ENCODE results near the gene UNC80.
"Not testable (repeated sequence)": the region's sequence is repeated elsewhere in the genome, so short reads cannot be mapped to it uniquely, and the experiment has no call there.

Gene UNC80

GRCh38 chr2:209771474-209772289 lies at the start of gene UNC80:
TSS of gene UNC80 (plus strand) at chr2:209771832. CDS start at chr2:209772073, 241 bp downstream.
- peak; percentile 41 for DNase-seq

GRCh38 chr2:209726311-209726710 lies 45.3 kb upstream of the UNC80 start:
- no peak for DNase-seq

GRCh38 chr2:209727077-209727476 lies 44.6 kb upstream of the UNC80 start:
- DNase-seq, result no peak

GRCh38 chr2:209734805-209735204 lies 36.8 kb upstream of the UNC80 start:
- no peak for DNase-seq

- no peak for DNase-seq
These were observed 29.7 kb upstream of the UNC80 start for GRCh38 chr2:209741953-209742352.

GRCh38 chr2:209753020-209753419 lies 18.6 kb upstream of the UNC80 start:
- no peak for DNase-seq

- no peak for DNase-seq
These were observed 14.5 kb upstream of the UNC80 start for GRCh38 chr2:209757163-209757562.

GRCh38 chr2:209761566-209761965 lies 10.1 kb upstream of the UNC80 start:
- DNase-seq, result no peak

GRCh38 chr2:209762563-209762962 lies 9.1 kb upstream of the UNC80 start:
- no peak for DNase-seq

GRCh38 chr2:209763106-209763505 lies 8.5 kb upstream of the UNC80 start:
- DNase-seq, result no peak

GRCh38 chr2:209766613-209767012 lies 5.0 kb upstream of the UNC80 start:
- DNase-seq, result no peak

GRCh38 chr2:209767316-209767715 lies 4.3 kb upstream of the UNC80 start:
- no peak for DNase-seq

- DNase-seq, result no peak
These were observed 3.1 kb upstream of the UNC80 start for GRCh38 chr2:209768557-209768956.

GRCh38 chr2:209772290-209772685 lies 656 bp downstream of the UNC80 start:
- DNase-seq, result peak; percentile 48

- peak; percentile 9 for DNase-seq
These were observed 1.7 kb downstream of the UNC80 start for GRCh38 chr2:209773377-209773776.

GRCh38 chr2:209787416-209787815 lies 15.8 kb downstream of the UNC80 start:
- no peak for DNase-seq

- no peak for DNase-seq
These were observed 17.3 kb downstream of the UNC80 start for GRCh38 chr2:209788925-209789324.

- DNase-seq, result peak; percentile 14
These were observed 18.6 kb downstream of the UNC80 start for GRCh38 chr2:209790066-209790728.

GRCh38 chr2:209791151-209791550 lies 19.5 kb downstream of the UNC80 start:
- no peak for DNase-seq

GRCh38 chr2:209795425-209795824 lies 23.8 kb downstream of the UNC80 start:
- DNase-seq, result not testable (repeated sequence)

GRCh38 chr2:209805351-209805750 lies 33.7 kb downstream of the UNC80 start:
- no peak for DNase-seq

- no peak for DNase-seq
These were observed 34.7 kb downstream of the UNC80 start for GRCh38 chr2:209806318-209806717.

- DNase-seq, result no peak
These were observed 36.9 kb downstream of the UNC80 start for GRCh38 chr2:209808521-209808920.

- no peak for DNase-seq
These were observed 37.6 kb downstream of the UNC80 start for GRCh38 chr2:209809256-209809655.
